Endothelial cell of umbilical vein (primary cell): ENCODE results near the gene COL5A1. TPM values are rescaled to one million over a fixed set of nuclear protein-coding genes. Genes with fewer than 3 reads are reported as not detected.
"Not testable (repeated sequence)": the region's sequence is repeated elsewhere in the genome, so short reads cannot be mapped to it uniquely, and the experiment has no call there.

Experiments used
- BruUV-seq: library from RNA; stranded (reverse); fragments of 400-500 nt; replicated peaks from 2 replicates; lab custom pipeline; 2021; lab: Mats Ljungman, UMichigan
- CTCF ChIA-PET: fragments of 300-600, 350-600 bp; sonication (Branson Sonifier 250); formaldehyde crosslinking; loops from one replicate; lab custom pipeline; 2021; ENCODE audit warnings: antibody characterized with exemption, inconsistent platforms; lab: Charles Lee
- POLR2A ChIA-PET: fragments of 300-600, 350-600 bp; sonication (Branson Sonifier 250); formaldehyde crosslinking; loops from one replicate; lab custom pipeline; 2021; ENCODE audit warnings: antibody characterized with exemption, inconsistent platforms; lab: Charles Lee
- DNase-seq: peaks from one replicate; pipeline ENCODE4 v3.0.0-alpha.2; 2011; ENCODE audit warnings: low read depth, low spot score
- FAIRE-seq: peaks from 2 replicates; lab custom pipeline; 2011; peaks lifted over from hg19 to GRCh38; lab: Jason Lieb, UNC
- H2AFZ ChIP-seq: 2 replicates; pipeline ENCODE4 v1.6.0; 2012; ENCODE audit warnings: low read depth, low read length, control low read depth, inconsistent platforms
- H3K27ac ChIP-seq: 2 replicates; pipeline ENCODE4 v1.5.1; 2011; ENCODE audit warnings: low read depth, mild to moderate bottlenecking, control low read depth, low read length, moderate library complexity; ENCODE audit not compliant: insufficient read depth
- H3K27me3 ChIP-seq, 2 experiments: 2 replicates each; pipeline versions ENCODE4 v1.6.0 to v1.6.1; 2011; ENCODE audit warnings: low read length in 2 of 2, mixed read lengths in 1 of 2; ENCODE audit not compliant: control insufficient read depth in 2 of 2, insufficient read depth in 2 of 2
- H3K36me3 ChIP-seq, 2 experiments: 2 replicates in 1 of 2; 3 replicates in 1 of 2; pipeline ENCODE4 v1.5.1; 2011; ENCODE audit warnings: low read length in 2 of 2, mild to moderate bottlenecking in 1 of 2, moderate library complexity in 1 of 2; ENCODE audit not compliant: control insufficient read depth in 2 of 2, insufficient read depth in 2 of 2; ENCODE audit errors: extremely low read depth in 1 of 2
- H3K4me1 ChIP-seq: 3 replicates; pipeline ENCODE4 v1.5.1; 2011; ENCODE audit warnings: mild to moderate bottlenecking, low read length; ENCODE audit not compliant: control insufficient read depth, insufficient read depth; ENCODE audit errors: extremely low read depth
- H3K4me2 ChIP-seq: 2 replicates; pipeline ENCODE4 v1.6.1; 2011; ENCODE audit warnings: low read length, control low read depth, mixed read lengths; ENCODE audit not compliant: insufficient read depth
- H3K4me3 ChIP-seq, 3 experiments: fragments of 200-600 bp in 1 of 3; sonication (generic), shearing (Covaris generic) in 1 of 3; replicated peaks in 1 of 3; 2 replicates each; pipeline ENCODE4 v1.5.1; 2011 to 2016; ENCODE audit warnings: control low read depth in 3 of 3, low read length in 3 of 3, mild to moderate bottlenecking in 2 of 3, inconsistent platforms in 1 of 3, low read depth in 1 of 3, moderate library complexity in 1 of 3; ENCODE audit not compliant: insufficient read depth in 1 of 3
- H3K79me2 ChIP-seq: 2 replicates; pipeline ENCODE4 v1.6.0; 2012; ENCODE audit warnings: low read length, inconsistent platforms; ENCODE audit not compliant: control insufficient read depth, insufficient read depth
- H3K9ac ChIP-seq: replicated peaks from 2 replicates; pipeline ENCODE3; 2011; ENCODE audit warnings: low read length, control low read depth; ENCODE audit not compliant: insufficient read depth; ENCODE audit errors: extremely low read depth
- H3K9me1 ChIP-seq: replicated peaks from 3 replicates; pipeline ENCODE4 v1.6.0; 2011; ENCODE audit warnings: mild to moderate bottlenecking, low read length; ENCODE audit not compliant: control insufficient read depth, insufficient read depth; ENCODE audit errors: extremely low read depth
- H3K9me3 ChIP-seq: replicated peaks from 2 replicates; pipeline ENCODE4 v1.5.1; 2012; ENCODE audit warnings: low read length, inconsistent platforms; ENCODE audit not compliant: control insufficient read depth, insufficient read depth
- H4K20me1 ChIP-seq: replicated peaks from 2 replicates; pipeline ENCODE3; 2011; ENCODE audit warnings: mild to moderate bottlenecking, low read length; ENCODE audit not compliant: control insufficient read depth, insufficient read depth; ENCODE audit errors: extremely low read depth
- dilution Hi-C: fragments of 300-500 bp; cut with MboI; formaldehyde crosslinking; loops from one replicate; pipeline ENCODE4 v1.15.0; 2019; ENCODE audit warnings: low sequenced_read_pairs; ENCODE audit not compliant: extremely low pct_ligation_motif_present
- intact Hi-C: fragments of 100-400 bp; cut with micrococcal nuclease; formaldehyde crosslinking; loops from one replicate; pipeline ENCODE4 v1.10.0; 2022
- polyA plus RNA-seq, 4 experiments: library from polyadenylated mRNA; depleted of rRNA in 3 of 4; stranded (reverse) in 3 of 4; unstranded in 1 of 4; fragments of >200 nt; gene quantifications; 2 replicates each; pipeline versions ENCODE4 v1.2.1 to v1.2.3, GENCODE V29; 2011 to 2012; ENCODE audit warnings: missing spikeins in 1 of 4
- total RNA-seq: library from RNA; stranded (reverse); gene quantifications from 2 replicates; pipeline ENCODE4 v1.2.3, GENCODE V29; 2021
- TF ChIP-seq, protein P1 (sequence below): IDR thresholded peaks from 2 replicates; pipeline ENCODE4 v1.6.1; 2011; ENCODE audit not compliant: insufficient read depth, insufficient read length

Gene COL5A1
- total and polyA plus RNA-seq, 2 donors (not counting 3 experiments of a cell fraction or from before 2014, with no cell fraction given), result 97.4 to 175 TPM

DNA sequence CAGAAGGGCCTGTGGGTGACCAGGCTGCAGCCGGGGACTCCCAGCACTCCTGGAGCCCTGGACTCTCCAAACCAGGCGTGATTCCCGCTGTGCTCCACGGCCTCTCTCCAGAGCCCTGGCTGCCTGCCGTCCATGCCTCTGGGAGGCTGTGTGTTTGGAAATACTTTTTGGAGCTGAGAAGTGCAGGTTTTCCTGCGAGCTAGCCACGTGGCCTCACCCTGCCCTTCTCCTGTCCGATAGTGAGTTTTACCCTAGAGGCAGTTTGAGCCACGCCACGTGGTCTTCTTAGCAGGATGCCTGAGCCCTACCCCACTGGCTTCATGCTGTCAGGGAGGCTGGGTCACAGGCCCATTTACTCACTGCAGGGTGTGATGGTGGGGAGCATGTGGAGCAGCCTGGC, 71.3 kb downstream of the COL5A1 start:
- TF ChIP-seq, protein P1, sequence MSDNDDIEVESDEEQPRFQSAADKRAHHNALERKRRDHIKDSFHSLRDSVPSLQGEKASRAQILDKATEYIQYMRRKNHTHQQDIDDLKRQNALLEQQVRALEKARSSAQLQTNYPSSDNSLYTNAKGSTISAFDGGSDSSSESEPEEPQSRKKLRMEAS, result no peak
- ChIA-PET CTCF (no interaction called here), POLR2A (no interaction called here)
- no TSS peak for BruUV-seq
- Histone ChIP-seq H3K27ac (no peak overlapping the region), H2AFZ (no peak overlapping the region), H3K4me2 (no peak overlapping the region), H3K79me2 (peaks cover 7% of the 10 kb centered on the region), H3K9me1 (no peaks in the 10 kb centered on the region), H3K9me3 (no peaks in the 10 kb centered on the region), H3K36me3 (peaks cover 3 to 6% of the 10 kb centered on the region in 2 experiments), H3K4me1 (no peaks in the 10 kb centered on the region), H3K27me3 (no peaks in the 10 kb centered on the region), H3K9ac (no peak overlapping the region), H3K4me3 (no peak overlapping the region), H4K20me1 (no peaks in the 10 kb centered on the region)
- intact Hi-C loops (no loop called here), dilution Hi-C loops (no loop called here)
- DNase-seq (no peak), FAIRE-seq (no peak)

DNA sequence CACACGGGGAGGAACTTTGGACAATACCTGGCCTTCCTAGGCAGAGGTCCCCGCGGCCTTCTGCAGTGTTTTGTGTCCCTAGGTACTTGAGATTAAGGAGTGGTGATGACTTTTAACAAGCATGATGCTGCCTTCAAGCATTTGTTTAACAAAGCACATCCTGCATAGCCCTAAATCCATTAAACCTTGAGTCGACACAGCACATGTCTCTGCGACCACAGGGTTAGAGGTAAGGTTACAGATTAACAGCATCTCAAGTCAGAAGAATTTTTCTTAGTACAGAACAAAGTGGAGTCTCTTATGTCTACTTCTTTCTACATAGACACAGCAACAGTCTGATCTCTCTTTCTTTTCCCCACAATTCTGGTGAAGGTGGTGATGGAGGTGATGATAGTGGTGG, 73.9 kb downstream of the COL5A1 start:
- H3K9me1 ChIP-seq, H3K4me2 ChIP-seq, H3K4me3 ChIP-seq, H2AFZ ChIP-seq, H3K79me2 ChIP-seq, POLR2A ChIA-PET, H3K27me3 ChIP-seq, H3K9ac ChIP-seq, H3K27ac ChIP-seq, dilution Hi-C loops, H3K36me3 ChIP-seq, BruUV-seq, H3K4me1 ChIP-seq, FAIRE-seq, CTCF ChIA-PET, DNase-seq, H3K9me3 ChIP-seq, intact Hi-C loops, H4K20me1 ChIP-seq: not testable (repeated sequence)
